GM21619 (cell line): Measurements from ENCODE around the gene GSS.

ENCODE experiments used
- ATAC-seq: cut with Tn5 transposase; IDR thresholded peaks from one replicate; pipeline ENCODE4 v1.9.1; 2021; ENCODE audit not compliant: unreplicated experiment

Gene GSS

GRCh38 chr20:34949120-34949519, 6.5 kb downstream of the GSS start:
- no peak for ATAC-seq

- no peak for ATAC-seq
These were observed 7.6 kb downstream of the GSS start for GRCh38 chr20:34948030-34948429.

- no peak for ATAC-seq
These were observed 8.3 kb downstream of the GSS start for GRCh38 chr20:34947336-34947735.

GRCh38 chr20:34946661-34947060, 8.9 kb downstream of the GSS start:
- no peak for ATAC-seq

GRCh38 chr20:34945315-34946077, 10.1 kb downstream of the GSS start:
- no peak for ATAC-seq

- ATAC-seq: no peak
These were observed 11.6 kb downstream of the GSS start for GRCh38 chr20:34943808-34944567.

- ATAC-seq: no peak
These were observed 13.3 kb downstream of the GSS start for GRCh38 chr20:34942301-34942700.

GRCh38 chr20:34941226-34941625, 14.4 kb downstream of the GSS start:
- ATAC-seq: no peak

- no peak for ATAC-seq
These were observed 15.5 kb downstream of the GSS start for GRCh38 chr20:34940081-34940481.

GRCh38 chr20:34938466-34939163, 17.0 kb downstream of the GSS start:
- no peak for ATAC-seq

- no peak for ATAC-seq
These were observed 23.8 kb downstream of the GSS start for GRCh38 chr20:34931771-34932170.

GRCh38 chr20:34928411-34928810, 27.2 kb downstream of the GSS start:
- no peak for ATAC-seq

- no peak for ATAC-seq
These were observed 27.9 kb downstream of the GSS start for GRCh38 chr20:34927736-34928135.

GRCh38 chr20:34926581-34926980, 29.0 kb downstream of the GSS start:
- no peak for ATAC-seq

GRCh38 chr20:34925981-34926380, 29.6 kb downstream of the GSS start:
- no peak for ATAC-seq

GRCh38 chr20:34925341-34925740, 30.3 kb downstream of the GSS start:
- no peak for ATAC-seq

GRCh38 chr20:34923414-34923813, 32.2 kb downstream of the GSS start:
- ATAC-seq: no peak

GRCh38 chr20:34922654-34923381, 32.8 kb downstream of the GSS start:
- no peak for ATAC-seq

- no peak for ATAC-seq
These were observed 34.2 kb downstream of the GSS start for GRCh38 chr20:34921436-34921835.

- ATAC-seq: no peak
These were observed 35.6 kb downstream of the GSS start for GRCh38 chr20:34920055-34920454.

- ATAC-seq: no peak
These were observed 38.7 kb downstream of the GSS start for GRCh38 chr20:34916774-34917354.
